GM21360 (cell line): ENCODE results near the gene ZNF761.

ENCODE experiments used
- ATAC-seq: cut with Tn5 transposase; IDR thresholded peaks from one replicate; pipeline ENCODE4 v1.9.1; 2021; ENCODE audit warnings: mild to moderate bottlenecking, moderate library complexity; ENCODE audit not compliant: unreplicated experiment

Gene ZNF761

GRCh38 chr19:53506728-53507127, 74.9 kb downstream of the ZNF761 start:
- no peak for ATAC-seq
